ENCODE results near the gene HBEGF. TPM values are rescaled to one million over a fixed set of nuclear protein-coding genes. Genes with fewer than 3 reads are reported as not detected.

The HBEGF gene
- polyA plus RNA-seq, 3 donors, result 25.2 to 548 (median 31.6) TPM

DNA sequence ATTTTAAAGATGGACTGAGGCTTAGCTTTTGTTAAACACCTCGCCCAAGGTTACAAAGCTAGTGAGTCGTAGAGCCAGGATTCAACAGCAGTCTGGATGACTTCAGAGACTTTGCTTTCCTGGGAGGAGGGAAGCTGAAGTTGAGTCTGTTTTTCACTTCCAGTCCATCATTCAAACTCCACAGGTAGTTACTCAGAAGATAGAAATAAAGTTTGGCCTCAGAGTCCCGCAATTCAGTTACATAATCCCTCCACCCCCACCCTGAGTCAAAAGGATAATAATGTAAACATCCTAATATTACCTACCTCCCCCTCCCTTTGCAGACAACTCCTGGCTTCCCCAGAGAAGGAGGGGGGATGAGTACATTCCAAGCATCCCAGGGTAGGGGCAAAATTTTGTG is 8.1 kb downstream of the HBEGF start:
- Mint-ChIP-seq H3K4me3 (no peak overlapping the region), H3K9me3 (peaks cover 0 to 3% (median 0%) of the 10 kb centered on the region in 7 donors), H3K36me3 (peaks cover 78 to 88% of the 10 kb centered on the region in 2 donors), H3K4me1 (peaks cover 68% of the 10 kb centered on the region), H3K27me3 (ENCODE audit: low read depth in 3 of 3) (peaks cover 0 to 5% (median 2%) of the 10 kb centered on the region in 3 donors), H3K27ac (peak overlapping the region in 5 of 7 donors; percentile 33 to 87 (median 40))
- Histone ChIP-seq H3K79me2 (ENCODE audit: insufficient read depth, low read length) (peaks cover 18% of the 10 kb centered on the region), H3K27ac (ENCODE audit: low read depth in 1 of 2, low read length in 2 of 2) (no peak overlapping the region), H3K4me1 (ENCODE audit: control insufficient read depth in 1 of 2, insufficient read depth in 2 of 2, low read length in 2 of 2) (peaks cover 51 to 52% of the 10 kb centered on the region in 2 donors), H3K36me3 (replicated peaks in 1 of 2; ENCODE audit: control insufficient read depth in 1 of 2, insufficient read depth in 2 of 2, low read length in 2 of 2) (peaks cover 14 to 53% of the 10 kb centered on the region in 2 donors), H3K9ac (ENCODE audit: insufficient read depth, low read length, poor library complexity, severe bottlenecking) (no peak overlapping the region), H3K4me2 (replicated peaks; ENCODE audit: extremely low read depth, low read length, poor library complexity, severe bottlenecking) (no peak overlapping the region), H4K20me1 (ENCODE audit: insufficient read depth, low read length) (peaks cover 52% of the 10 kb centered on the region), H3K4me3 (replicated peaks in 1 of 3; ENCODE audit: low read depth in 2 of 3, low read length in 3 of 3) (no peak overlapping the region), H3K9me3 (replicated peaks in 1 of 2; ENCODE audit: control insufficient read depth in 1 of 2, insufficient read depth in 1 of 2, low read length in 2 of 2) (no peaks in the 10 kb centered on the region), H2AFZ (ENCODE audit: insufficient read depth, low read depth, low read length, poor library complexity, severe bottlenecking) (no peak overlapping the region), H3K27me3 (ENCODE audit: control insufficient read depth in 2 of 2, insufficient read depth in 2 of 2, low read length in 2 of 2) (no peaks in the 10 kb centered on the region)
- no CpG with 5 or more reads among the region's 3 CpGs for WGBS (ENCODE audit: insufficient coverage)
- TF ChIP-seq, protein P1, sequence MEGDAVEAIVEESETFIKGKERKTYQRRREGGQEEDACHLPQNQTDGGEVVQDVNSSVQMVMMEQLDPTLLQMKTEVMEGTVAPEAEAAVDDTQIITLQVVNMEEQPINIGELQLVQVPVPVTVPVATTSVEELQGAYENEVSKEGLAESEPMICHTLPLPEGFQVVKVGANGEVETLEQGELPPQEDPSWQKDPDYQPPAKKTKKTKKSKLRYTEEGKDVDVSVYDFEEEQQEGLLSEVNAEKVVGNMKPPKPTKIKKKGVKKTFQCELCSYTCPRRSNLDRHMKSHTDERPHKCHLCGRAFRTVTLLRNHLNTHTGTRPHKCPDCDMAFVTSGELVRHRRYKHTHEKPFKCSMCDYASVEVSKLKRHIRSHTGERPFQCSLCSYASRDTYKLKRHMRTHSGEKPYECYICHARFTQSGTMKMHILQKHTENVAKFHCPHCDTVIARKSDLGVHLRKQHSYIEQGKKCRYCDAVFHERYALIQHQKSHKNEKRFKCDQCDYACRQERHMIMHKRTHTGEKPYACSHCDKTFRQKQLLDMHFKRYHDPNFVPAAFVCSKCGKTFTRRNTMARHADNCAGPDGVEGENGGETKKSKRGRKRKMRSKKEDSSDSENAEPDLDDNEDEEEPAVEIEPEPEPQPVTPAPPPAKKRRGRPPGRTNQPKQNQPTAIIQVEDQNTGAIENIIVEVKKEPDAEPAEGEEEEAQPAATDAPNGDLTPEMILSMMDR (IDR thresholded peaks at IDR 0.05), result no peak
- intact Hi-C loops (cut with micrococcal nuclease), result no loop called here
- DNase-seq, result no peak

DNA sequence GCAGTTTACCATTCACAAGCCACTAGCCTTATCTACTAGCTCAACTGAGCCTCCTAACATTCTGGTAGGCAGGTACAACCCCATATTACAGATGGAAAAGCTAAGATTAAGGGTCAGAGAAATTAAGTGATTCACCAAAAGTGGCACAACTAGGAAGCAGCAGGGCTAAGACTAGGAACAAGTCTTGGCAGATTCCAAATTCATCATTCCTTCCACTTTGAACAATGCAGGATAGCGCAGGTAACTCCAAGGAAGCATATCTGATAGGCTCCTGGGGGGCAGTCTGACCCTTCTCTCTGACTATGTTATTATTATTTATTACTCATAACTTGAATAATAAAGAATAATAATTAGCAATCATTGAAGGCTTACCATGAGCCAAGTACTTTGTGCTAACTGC is 8.5 kb downstream of the HBEGF start:
- WGBS (ENCODE audit: insufficient coverage), result no CpG with 5 or more reads among the region's 1 CpG
- peaks cover 83 to 88% of the 10 kb centered on the region in 2 donors for H3K36me3 Mint-ChIP-seq
- H3K4me3 ChIP-seq (replicated peaks in 1 of 3; ENCODE audit: low read depth in 2 of 3, low read length in 3 of 3), result no peak overlapping the region
- H3K27me3 Mint-ChIP-seq (ENCODE audit: low read depth in 3 of 3), result peaks cover 0 to 5% (median 2%) of the 10 kb centered on the region in 3 donors
- no peaks in the 10 kb centered on the region for H3K27me3 ChIP-seq (ENCODE audit: control insufficient read depth in 2 of 2, insufficient read depth in 2 of 2, low read length in 2 of 2)
- H3K9ac ChIP-seq (ENCODE audit: insufficient read depth, low read length, poor library complexity, severe bottlenecking), result no peak overlapping the region
- H3K9me3 Mint-ChIP-seq, result peaks cover 0 to 3% (median 0%) of the 10 kb centered on the region in 7 donors
- peaks cover 47% of the 10 kb centered on the region for H4K20me1 ChIP-seq (ENCODE audit: insufficient read depth, low read length)
- H3K4me1 ChIP-seq (ENCODE audit: control insufficient read depth in 1 of 2, insufficient read depth in 2 of 2, low read length in 2 of 2), result peaks cover 46 to 47% of the 10 kb centered on the region in 2 donors
- H3K4me1 Mint-ChIP-seq, result peaks cover 63% of the 10 kb centered on the region
- H2AFZ ChIP-seq (ENCODE audit: insufficient read depth, low read depth, low read length, poor library complexity, severe bottlenecking), result no peak overlapping the region
- intact Hi-C loops (cut with micrococcal nuclease), result no loop called here
- H3K9me3 ChIP-seq (replicated peaks in 1 of 2; ENCODE audit: control insufficient read depth in 1 of 2, insufficient read depth in 1 of 2, low read length in 2 of 2), result no peaks in the 10 kb centered on the region
- H3K79me2 ChIP-seq (ENCODE audit: insufficient read depth, low read length), result peaks cover 18% of the 10 kb centered on the region
- H3K4me3 Mint-ChIP-seq, result no peak overlapping the region
- peak overlapping the region in 1 of 7 donors; percentile 33 for H3K27ac Mint-ChIP-seq
- DNase-seq, result no peak
- no peak overlapping the region for H3K4me2 ChIP-seq (replicated peaks; ENCODE audit: extremely low read depth, low read length, poor library complexity, severe bottlenecking)
- peaks cover 18 to 57% of the 10 kb centered on the region in 2 donors for H3K36me3 ChIP-seq (replicated peaks in 1 of 2; ENCODE audit: control insufficient read depth in 1 of 2, insufficient read depth in 2 of 2, low read length in 2 of 2)
- H3K27ac ChIP-seq (ENCODE audit: low read depth in 1 of 2, low read length in 2 of 2), result no peak overlapping the region
- TF ChIP-seq, protein P1 (IDR thresholded peaks at IDR 0.05), result no peak
